Naive thymus-derived CD4-positive, alpha-beta T cell (primary cell): ENCODE data around the gene NTPCR. TPM values are rescaled to one million over a fixed set of nuclear protein-coding genes. Genes with fewer than 3 reads are reported as not detected.
A peak's percentile ranks its signal among the peaks of the same experiment; 100 is the strongest.

Experiments
- ATAC-seq: fragments of 150-1000 bp; cut with Tn5 transposase; 2 replicates; pipeline ENCODE4 v1.10.0; 2021; ENCODE audit warnings: mild to moderate bottlenecking, moderate library complexity
- CTCF ChIA-PET: fragments of 350-600 bp; sonication (Branson Sonifier 250); formaldehyde crosslinking; loops from one replicate; lab custom pipeline; 2021; ENCODE audit warnings: antibody characterized with exemption; lab: Charles Lee
- POLR2A ChIA-PET: fragments of 350-600 bp; sonication (Branson Sonifier 250); formaldehyde crosslinking; loops from one replicate; lab custom pipeline; 2021; ENCODE audit warnings: antibody characterized with exemption, inconsistent platforms; lab: Charles Lee
- DNase-seq, 9 donors: peaks; one replicate each; pipeline versions ENCODE4 v3.0.0 to v3.0.0-alpha.2; 2020 to 2022; ENCODE audit warnings: mixed read lengths in 1 of 9
- H3K27ac ChIP-seq: one replicate; pipeline ENCODE4 v1.7.0; 2013; ENCODE audit warnings: mild to moderate bottlenecking, low read depth, low read length, moderate library complexity
- H3K27me3 ChIP-seq, 2 donors: one replicate each; pipeline ENCODE4 v1.7.0; 2013; ENCODE audit warnings: low read length in 2 of 2, mild to moderate bottlenecking in 2 of 2, moderate library complexity in 2 of 2; ENCODE audit not compliant: control insufficient read depth in 2 of 2, insufficient read depth in 2 of 2
- H3K36me3 ChIP-seq, 3 experiments: 1 replicate in 2 of 3; 2 replicates in 1 of 3; pipeline ENCODE4 v1.7.0; 2013; ENCODE audit warnings: low read length in 3 of 3, mild to moderate bottlenecking in 3 of 3, moderate library complexity in 1 of 3; ENCODE audit not compliant: insufficient read depth in 3 of 3, control insufficient read depth in 2 of 3
- H3K4me1 ChIP-seq, 2 donors: one replicate each; pipeline ENCODE4 v1.7.0; 2013; ENCODE audit warnings: low read length in 2 of 2, mild to moderate bottlenecking in 2 of 2, moderate library complexity in 1 of 2; ENCODE audit not compliant: control insufficient read depth in 2 of 2, insufficient read depth in 2 of 2
- H3K4me3 ChIP-seq: 2 replicates; pipeline ENCODE4 v1.7.0; 2013; ENCODE audit warnings: mild to moderate bottlenecking, low read length
- H3K9me3 ChIP-seq, 3 experiments: 1 replicate in 2 of 3; 2 replicates in 1 of 3; pipeline ENCODE4 v1.7.0; 2013; ENCODE audit warnings: low read length in 3 of 3; ENCODE audit not compliant: control insufficient read depth in 2 of 3
- H3K27ac Mint-ChIP-seq, 9 donors: one replicate each; pipeline ENCODE4 v1.8.0; 2020 to 2022; ENCODE audit warnings: mixed read lengths in 9 of 9, mild to moderate bottlenecking in 8 of 9, moderate library complexity in 5 of 9, inconsistent platforms in 2 of 9
- H3K27me3 Mint-ChIP-seq, 5 donors: one replicate each; pipeline ENCODE4 v1.8.0; 2021 to 2022; ENCODE audit warnings: mixed read lengths in 5 of 5, mild to moderate bottlenecking in 1 of 5
- H3K36me3 Mint-ChIP-seq, 5 donors: one replicate each; pipeline ENCODE4 v1.8.0; 2020 to 2022; ENCODE audit warnings: mixed read lengths in 5 of 5, mild to moderate bottlenecking in 3 of 5, inconsistent platforms in 1 of 5
- H3K4me1 Mint-ChIP-seq, 7 donors: one replicate each; pipeline ENCODE4 v1.8.0; 2020 to 2022; ENCODE audit warnings: mixed read lengths in 7 of 7, mild to moderate bottlenecking in 3 of 7, inconsistent platforms in 1 of 7
- H3K4me3 Mint-ChIP-seq, 10 donors: one replicate each; pipeline ENCODE4 v1.8.0; 2020 to 2022; ENCODE audit warnings: mild to moderate bottlenecking in 10 of 10, mixed read lengths in 10 of 10, moderate library complexity in 6 of 10, inconsistent platforms in 2 of 10
- H3K9me3 Mint-ChIP-seq, 11 donors: one replicate each; pipeline ENCODE4 v1.8.0; 2020 to 2022; ENCODE audit warnings: mixed read lengths in 11 of 11, mild to moderate bottlenecking in 4 of 11, inconsistent platforms in 1 of 11, moderate library complexity in 1 of 11
- intact Hi-C, 2 donors: fragments of 100-400 bp; cut with micrococcal nuclease; formaldehyde crosslinking; loops; one replicate each; pipeline ENCODE4 v1.15.1; 2023
- polyA plus RNA-seq, 2 donors: library from polyadenylated mRNA; unstranded; fragments of 300-500 nt; fragmentation: Illumina TruSeq; gene quantifications; one replicate each; pipeline ENCODE4 v1.2.3, GENCODE V29; 2021
- total RNA-seq, 6 experiments: library from RNA in 5 of 6; stranded (reverse) in 5 of 6; gene quantifications; 1 replicate in 5 of 6; 2 replicates in 1 of 6; pipeline ENCODE4 v1.2.3 and lab custom pipeline; 2021 to 2026

NTPCR gene
- total and polyA plus RNA-seq, 7 experiments from 2014 or later: 16.0 to 80.5 (median 17.5) TPM

GRCh38 chr1:232988572-232989040 is 38.2 kb downstream of the NTPCR start:
- no peak overlapping the region for H3K4me3 Mint-ChIP-seq
- Histone ChIP-seq H3K9me3 (peaks cover 0 to under 1% (median 0%) of the 10 kb centered on the region in 3 experiments), H3K27me3 (no peaks in the 10 kb centered on the region), H3K4me1 (no peaks in the 10 kb centered on the region), H3K4me3 (no peak overlapping the region), H3K27ac (no peak overlapping the region), H3K36me3 (peaks cover 0 to 28% (median 7%) of the 10 kb centered on the region in 3 experiments)
- H3K27me3 Mint-ChIP-seq: no peaks in the 10 kb centered on the region
- H3K9me3 Mint-ChIP-seq: peaks cover 0 to 8% (median 6%) of the 10 kb centered on the region in 11 donors
- ChIA-PET CTCF (no interaction called here), POLR2A (interaction anchor here (0.7 kb wide), 1 partner anchor 12 kb away, joined by 4 read pairs; no protein-coding TSS in a partner anchor)
- peaks cover 0 to 4% (median 0%) of the 10 kb centered on the region in 7 donors for H3K4me1 Mint-ChIP-seq
- peaks cover 10 to 40% (median 26%) of the 10 kb centered on the region in 5 donors for H3K36me3 Mint-ChIP-seq
- intact Hi-C loops: no loop called here
- ATAC-seq (no peak), DNase-seq (no peak)
- no peak overlapping the region for H3K27ac Mint-ChIP-seq

GRCh38 chr1:232990176-232991128 is 40.0 kb downstream of the NTPCR start:
- Histone ChIP-seq H3K4me1 (no peaks in the 10 kb centered on the region), H3K27me3 (no peaks in the 10 kb centered on the region), H3K27ac (no peak overlapping the region), H3K4me3 (no peak overlapping the region), H3K9me3 (peaks cover 0 to 6% (median 0%) of the 10 kb centered on the region in 3 experiments), H3K36me3 (peaks cover 0 to 30% (median 7%) of the 10 kb centered on the region in 3 experiments)
- intact Hi-C loops: no loop called here
- DNase-seq (no peak), ATAC-seq (no peak)
- Mint-ChIP-seq H3K36me3 (peaks cover 22 to 46% (median 44%) of the 10 kb centered on the region in 5 donors), H3K4me1 (peaks cover 0 to 7% (median 0%) of the 10 kb centered on the region in 7 donors), H3K27ac (peak overlapping the region in 1 of 9 donors; percentile 14), H3K27me3 (no peaks in the 10 kb centered on the region), H3K9me3 (peaks cover 3 to 26% (median 11%) of the 10 kb centered on the region in 11 donors), H3K4me3 (no peak overlapping the region)
- CTCF ChIA-PET: no interaction called here
- POLR2A ChIA-PET: interaction anchor here (0.6 kb wide), 1 partner anchor 142 kb away, joined by 3 read pairs; no protein-coding TSS in a partner anchor

GRCh38 chr1:232991238-232991637 is 40.8 kb downstream of the NTPCR start:
- ATAC-seq (no peak), DNase-seq (no peak)
- Histone ChIP-seq H3K36me3 (peaks cover 0 to 23% (median 7%) of the 10 kb centered on the region in 3 experiments), H3K27me3 (no peaks in the 10 kb centered on the region), H3K4me3 (no peak overlapping the region), H3K27ac (no peak overlapping the region), H3K9me3 (peaks cover 0 to 6% (median 0%) of the 10 kb centered on the region in 3 experiments), H3K4me1 (no peaks in the 10 kb centered on the region)
- H3K27ac Mint-ChIP-seq: no peak overlapping the region
- intact Hi-C loops: no loop called here
- H3K36me3 Mint-ChIP-seq: peaks cover 22 to 51% (median 46%) of the 10 kb centered on the region in 5 donors
- CTCF ChIA-PET: no interaction called here
- no peak overlapping the region for H3K4me3 Mint-ChIP-seq
- POLR2A ChIA-PET: no interaction called here
- no peaks in the 10 kb centered on the region for H3K27me3 Mint-ChIP-seq
- H3K9me3 Mint-ChIP-seq: peaks cover 3 to 28% (median 11%) of the 10 kb centered on the region in 11 donors
- peaks cover 0 to 7% (median 0%) of the 10 kb centered on the region in 7 donors for H3K4me1 Mint-ChIP-seq

- no peak for DNase-seq
- Mint-ChIP-seq H3K27ac (peak overlapping the region in 1 of 9 donors; percentile 36), H3K4me1 (peaks cover 0 to 7% (median 0%) of the 10 kb centered on the region in 7 donors), H3K27me3 (no peaks in the 10 kb centered on the region), H3K9me3 (peaks cover 3 to 28% (median 11%) of the 10 kb centered on the region in 11 donors), H3K36me3 (peaks cover 28 to 61% (median 54%) of the 10 kb centered on the region in 5 donors), H3K4me3 (no peak overlapping the region)
- intact Hi-C loops: no loop called here
- peaks cover 0 to 6% (median 0%) of the 10 kb centered on the region in 3 experiments for H3K9me3 ChIP-seq
- no peak overlapping the region for H3K4me3 ChIP-seq
- no peaks in the 10 kb centered on the region for H3K27me3 ChIP-seq
- ChIA-PET CTCF (no interaction called here), POLR2A (no interaction called here)
- H3K4me1 ChIP-seq: no peaks in the 10 kb centered on the region
- H3K36me3 ChIP-seq: peaks cover under 1 to 30% (median 7%) of the 10 kb centered on the region in 3 experiments
- no peak for ATAC-seq
- H3K27ac ChIP-seq: no peak overlapping the region
These were observed 41.8 kb downstream of the NTPCR start for GRCh38 chr1:232992227-232992626.

- Mint-ChIP-seq H3K4me3 (no peak overlapping the region), H3K4me1 (peaks cover 0 to 7% (median 0%) of the 10 kb centered on the region in 7 donors), H3K9me3 (peaks cover 3 to 28% (median 11%) of the 10 kb centered on the region in 11 donors), H3K27ac (no peak overlapping the region), H3K27me3 (no peaks in the 10 kb centered on the region), H3K36me3 (peaks cover 39 to 74% (median 66%) of the 10 kb centered on the region in 5 donors)
- intact Hi-C loops: no loop called here
- Histone ChIP-seq H3K4me3 (no peak overlapping the region), H3K9me3 (peaks cover 0 to 6% (median 0%) of the 10 kb centered on the region in 3 experiments), H3K27ac (no peak overlapping the region), H3K27me3 (no peaks in the 10 kb centered on the region), H3K4me1 (no peaks in the 10 kb centered on the region), H3K36me3 (peaks cover 6 to 43% (median 7%) of the 10 kb centered on the region in 3 experiments)
- DNase-seq (no peak), ATAC-seq (no peak)
- ChIA-PET POLR2A (no interaction called here), CTCF (no interaction called here)
These were observed 43.1 kb downstream of the NTPCR start for GRCh38 chr1:232993555-232993954.

GRCh38 chr1:232995189-232995588 is 44.8 kb downstream of the NTPCR start:
- POLR2A ChIA-PET: no interaction called here
- CTCF ChIA-PET: no interaction called here
- no peak for ATAC-seq
- no peaks in the 10 kb centered on the region for H3K27me3 ChIP-seq
- Mint-ChIP-seq H3K4me1 (peaks cover 0 to 7% (median 0%) of the 10 kb centered on the region in 7 donors), H3K27ac (no peak overlapping the region), H3K36me3 (peaks cover 49 to 89% (median 75%) of the 10 kb centered on the region in 5 donors), H3K9me3 (peaks cover 3 to 28% (median 11%) of the 10 kb centered on the region in 11 donors), H3K27me3 (no peaks in the 10 kb centered on the region), H3K4me3 (no peak overlapping the region)
- intact Hi-C loops: no loop called here
- H3K4me3 ChIP-seq: no peak overlapping the region
- H3K36me3 ChIP-seq: peaks cover 7 to 55% (median 8%) of the 10 kb centered on the region in 3 experiments
- peaks cover 0 to 6% (median 0%) of the 10 kb centered on the region in 3 experiments for H3K9me3 ChIP-seq
- no peak for DNase-seq
- H3K4me1 ChIP-seq: no peaks in the 10 kb centered on the region
- H3K27ac ChIP-seq: no peak overlapping the region
